CD4-positive, alpha-beta T cell treated with Interleukin-6 at 100 ng/mL for 8 hours (primary cell): ENCODE results near the gene EDAR.

Experiments used
- DNase-seq: peaks from one replicate; pipeline ENCODE4 v3.0.0-alpha.2; 2020; ENCODE audit warnings: mixed read lengths, low spot score

EDAR gene

GRCh38 chr2:108923736-108924579, 65.1 kb downstream of the EDAR start:
- no peak for DNase-seq

GRCh38 chr2:108923019-108923700, 65.9 kb downstream of the EDAR start:
- DNase-seq: no peak

GRCh38 chr2:108922141-108922915, 66.7 kb downstream of the EDAR start:
- DNase-seq: no peak

- no peak for DNase-seq
These were observed 67.7 kb downstream of the EDAR start for GRCh38 chr2:108921096-108922030.

GRCh38 chr2:108920686-108921085, 68.3 kb downstream of the EDAR start:
- DNase-seq: no peak

GRCh38 chr2:108919571-108920373, 69.2 kb downstream of the EDAR start:
- DNase-seq: no peak

GRCh38 chr2:108918941-108919341, 70.1 kb downstream of the EDAR start:
- DNase-seq: no peak

- DNase-seq: no peak
These were observed 70.7 kb downstream of the EDAR start for GRCh38 chr2:108918156-108918874.

- no peak for DNase-seq
These were observed 71.5 kb downstream of the EDAR start for GRCh38 chr2:108917526-108917925.

- no peak for DNase-seq
These were observed 72.1 kb downstream of the EDAR start for GRCh38 chr2:108916796-108917421.

- no peak for DNase-seq
These were observed 72.8 kb downstream of the EDAR start for GRCh38 chr2:108916122-108916795.

GRCh38 chr2:108912629-108912902, 76.5 kb downstream of the EDAR start:
- DNase-seq: no peak

GRCh38 chr2:108911807-108912628, 77.0 kb downstream of the EDAR start:
- no peak for DNase-seq

GRCh38 chr2:108911401-108911800, 77.6 kb downstream of the EDAR start:
- no peak for DNase-seq

- no peak for DNase-seq
These were observed 78.3 kb downstream of the EDAR start for GRCh38 chr2:108910541-108911396.

GRCh38 chr2:108910011-108910431, 79.0 kb downstream of the EDAR start:
- DNase-seq: no peak

- no peak for DNase-seq
These were observed 79.7 kb downstream of the EDAR start for GRCh38 chr2:108909275-108909823.
